Measurements from ENCODE around the gene PLCH1.

The PLCH1 gene

DNA sequence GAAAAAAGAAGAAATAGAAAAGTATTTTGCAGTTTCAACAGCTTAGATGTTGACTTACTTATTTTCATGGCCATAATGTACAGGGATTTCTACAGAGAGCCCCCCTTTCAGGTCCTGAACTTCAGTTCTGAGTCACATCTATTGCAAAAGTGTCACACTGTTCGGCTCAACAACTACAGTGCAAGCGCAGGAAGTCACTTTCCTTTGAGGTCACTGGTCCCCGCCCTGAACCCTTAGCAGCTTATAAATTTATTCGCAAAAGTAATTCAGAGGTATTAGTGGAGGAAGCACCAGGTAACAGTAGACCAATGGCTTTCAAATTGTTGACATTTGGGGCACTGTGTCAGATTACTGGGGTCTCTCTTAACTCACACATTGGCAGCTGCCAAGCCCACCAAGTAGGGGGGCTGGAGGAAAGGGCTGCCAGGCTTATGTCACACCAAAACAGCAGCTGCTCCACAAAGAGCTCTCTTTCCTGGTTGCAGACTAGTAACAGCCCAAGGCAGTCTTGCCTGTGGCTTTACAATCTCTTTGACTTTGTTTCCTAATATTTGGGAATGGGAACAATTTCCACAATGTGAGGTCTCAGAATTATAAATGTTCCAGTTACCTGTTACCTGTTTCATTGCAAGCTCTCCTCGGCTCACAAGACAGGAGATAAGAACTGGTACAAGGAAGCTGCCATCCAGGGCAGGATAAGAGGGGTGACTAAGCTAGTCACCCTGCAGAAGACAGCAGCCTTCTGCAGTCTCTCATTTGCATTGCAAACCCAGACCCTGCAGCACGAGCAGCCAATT, 321.1 kb downstream of the PLCH1 start:
- DNase-seq = no peak

DNA sequence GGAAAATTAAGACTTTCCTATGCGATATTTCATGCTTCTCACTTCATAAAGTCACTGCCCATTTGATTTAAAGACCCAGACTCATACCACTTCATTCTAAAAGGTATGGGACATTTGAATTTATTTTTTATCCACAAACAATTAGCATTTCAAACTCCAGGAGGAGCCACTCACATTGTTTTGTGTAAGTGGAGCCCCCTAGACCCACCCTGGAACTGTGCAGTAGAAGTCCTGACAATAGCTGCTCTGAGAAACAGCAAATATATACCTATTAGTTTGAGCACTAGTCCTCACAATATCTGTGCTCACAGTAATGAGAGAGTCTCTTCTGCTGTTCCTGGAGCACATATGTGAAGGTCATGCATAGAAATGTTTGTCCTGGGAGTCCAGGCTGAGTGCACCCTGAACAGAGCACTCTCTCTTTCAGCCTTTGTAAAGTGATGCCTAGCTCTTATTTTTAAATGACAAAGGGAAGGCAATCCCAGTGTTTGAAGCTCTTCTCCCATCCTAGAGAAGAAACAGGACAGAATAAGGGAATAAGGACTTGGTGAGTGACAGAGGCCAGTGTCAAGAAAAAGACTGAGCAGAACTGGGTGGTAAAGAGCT, 323.9 kb downstream of the PLCH1 start:
- 0 out of 2 replicates have a peak, but pooled peaks have one; percentile 6 for TF ChIP-seq CTCF (IDR thresholded peaks at IDR 0.05; ENCODE audit: low read depth, low read length)
- no peak overlapping the region for H3K4me3 ChIP-seq (ENCODE audit: low read depth, low read length)
- H3K27me3 ChIP-seq = no peaks in the 10 kb centered on the region
- H3K9me3 ChIP-seq = no peaks in the 10 kb centered on the region
- H3K36me3 ChIP-seq = no peaks in the 10 kb centered on the region
- H3K4me1 ChIP-seq = no peaks in the 10 kb centered on the region
- DNase-seq = no peak

More for the DNA sequence above, 321.1 kb downstream of the PLCH1 start:
- no peak overlapping the region for H3K4me3 ChIP-seq (ENCODE audit: low read depth, low read length)
- H3K4me1 ChIP-seq = no peaks in the 10 kb centered on the region
- no peaks in the 10 kb centered on the region for H3K27me3 ChIP-seq
- TF ChIP-seq CTCF (IDR thresholded peaks at IDR 0.05; ENCODE audit: low read depth, low read length) = no peak
- H3K9me3 ChIP-seq = no peaks in the 10 kb centered on the region
- no peaks in the 10 kb centered on the region for H3K36me3 ChIP-seq

GRCh38 chr3:155420406-155420805, 324.5 kb downstream of the PLCH1 start:
- Histone ChIP-seq H3K4me3 (ENCODE audit: low read depth, low read length) (no peak overlapping the region), H3K36me3 (no peaks in the 10 kb centered on the region), H3K9me3 (no peaks in the 10 kb centered on the region), H3K4me1 (no peaks in the 10 kb centered on the region), H3K27me3 (no peaks in the 10 kb centered on the region)
- no peak for TF ChIP-seq CTCF (IDR thresholded peaks at IDR 0.05; ENCODE audit: low read depth, low read length)
- no peak for DNase-seq

DNA sequence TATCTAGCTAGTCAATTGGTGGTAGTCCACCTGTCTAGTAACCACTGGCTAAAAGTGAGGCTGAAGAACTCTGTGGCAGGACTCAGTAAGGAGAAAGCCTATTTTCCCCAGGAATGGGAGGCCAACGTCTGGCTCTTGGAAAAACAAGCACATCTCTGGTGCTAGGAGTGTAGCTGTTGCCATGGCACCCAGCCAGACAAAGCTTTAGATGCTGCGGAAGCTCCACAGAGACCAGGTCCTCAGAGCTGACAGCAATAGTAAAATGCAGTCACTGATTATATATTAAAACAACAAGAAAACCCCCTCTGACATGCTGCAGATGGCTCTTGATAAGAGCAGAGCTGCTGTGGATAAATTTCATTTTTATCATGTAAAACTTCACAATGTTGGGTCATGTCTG, 326.5 kb downstream of the PLCH1 start:
- Histone ChIP-seq H3K4me1 (no peaks in the 10 kb centered on the region), H3K4me3 (ENCODE audit: low read depth, low read length) (no peak overlapping the region), H3K9me3 (no peaks in the 10 kb centered on the region), H3K27me3 (no peaks in the 10 kb centered on the region), H3K36me3 (no peaks in the 10 kb centered on the region)
- peak; percentile 38 for DNase-seq
- TF ChIP-seq CTCF (IDR thresholded peaks at IDR 0.05; ENCODE audit: low read depth, low read length) = no peak

DNA sequence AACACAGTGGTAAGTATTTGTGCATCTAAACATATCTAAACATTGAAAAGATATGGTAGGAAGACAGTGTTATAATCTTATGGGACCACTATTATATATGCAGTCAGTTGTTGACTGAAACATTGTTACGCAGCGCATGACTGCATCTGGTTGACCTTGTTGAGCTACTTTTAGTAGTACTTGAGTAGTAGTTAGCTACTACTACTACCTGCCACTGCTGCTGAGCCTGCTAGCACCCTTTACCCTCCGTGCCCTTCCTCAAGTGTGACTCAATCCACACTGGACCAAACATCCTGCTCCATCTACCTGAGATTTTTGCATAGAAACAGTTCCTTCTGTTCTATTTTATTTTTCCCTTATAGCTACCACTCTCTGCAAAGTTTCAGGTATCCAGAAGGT, 327.8 kb downstream of the PLCH1 start:
- no peak for DNase-seq
- H3K4me1 ChIP-seq = no peaks in the 10 kb centered on the region
- TF ChIP-seq CTCF (IDR thresholded peaks at IDR 0.05; ENCODE audit: low read depth, low read length) = no peak
- H3K4me3 ChIP-seq (ENCODE audit: low read depth, low read length) = no peak overlapping the region
- no peaks in the 10 kb centered on the region for H3K36me3 ChIP-seq
- no peaks in the 10 kb centered on the region for H3K27me3 ChIP-seq
- no peaks in the 10 kb centered on the region for H3K9me3 ChIP-seq

- H3K4me1 ChIP-seq = no peaks in the 10 kb centered on the region
- DNase-seq = no peak
- no peak for TF ChIP-seq CTCF (IDR thresholded peaks at IDR 0.05; ENCODE audit: low read depth, low read length)
- no peaks in the 10 kb centered on the region for H3K36me3 ChIP-seq
- H3K27me3 ChIP-seq = no peaks in the 10 kb centered on the region
- no peak overlapping the region for H3K4me3 ChIP-seq (ENCODE audit: low read depth, low read length)
- H3K9me3 ChIP-seq = no peaks in the 10 kb centered on the region
These were observed 328.3 kb downstream of the PLCH1 start for GRCh38 chr3:155416500-155417118.

All from BE2C (cell line).